GM08714 (cell line): ENCODE data around the gene ANO3.
"Not testable (repeated sequence)": the region's sequence is repeated elsewhere in the genome, so short reads cannot be mapped to it uniquely, and the experiment has no call there.

Source experiments
- H3K4me3 ChIP-seq: fragments of 200-500 bp; sonication (Bioruptor generic); 2 replicates; pipeline ENCODE4 v1.5.1; 2014; ENCODE audit warnings: mild to moderate bottlenecking, low read length, inconsistent platforms
- ZNF274 ChIP-seq: IDR thresholded peaks from 2 replicates; pipeline ENCODE4 v1.6.1; 2012; ENCODE audit warnings: mild to moderate bottlenecking, low read depth, low read length

The ANO3 gene

GRCh38 chr11:26331911-26332571, at the start of gene ANO3:
Gene ANO3 (plus strand): TSS chr11:26332130. CDS start chr11:26332276, 146 bp downstream.
- no peak for TF ChIP-seq ZNF274
- no peak within 1 kb of the TSS for H3K4me3 ChIP-seq

- no peak overlapping the region for H3K4me3 ChIP-seq
Measured at GRCh38 chr11:26283852-26284408, 48.0 kb upstream of the ANO3 start.

GRCh38 chr11:26285608-26286007, 46.3 kb upstream of the ANO3 start:
- no peak overlapping the region for H3K4me3 ChIP-seq
- no peak for TF ChIP-seq ZNF274

More at GRCh38 chr11:26283852-26284408, 48.0 kb upstream of the ANO3 start:
- no peak for TF ChIP-seq ZNF274

GRCh38 chr11:26286472-26287066, 45.4 kb upstream of the ANO3 start:
- no peak for TF ChIP-seq ZNF274
- no peak overlapping the region for H3K4me3 ChIP-seq

- H3K4me3 ChIP-seq: no peak overlapping the region
- TF ChIP-seq ZNF274: no peak
Measured at GRCh38 chr11:26287067-26287518, 44.8 kb upstream of the ANO3 start.

- no peak overlapping the region for H3K4me3 ChIP-seq
- no peak for TF ChIP-seq ZNF274
Measured at GRCh38 chr11:26297189-26297975, 34.5 kb upstream of the ANO3 start.

GRCh38 chr11:26316372-26316771, 15.6 kb upstream of the ANO3 start:
- H3K4me3 ChIP-seq: not testable (repeated sequence)

- no peak for TF ChIP-seq ZNF274
- H3K4me3 ChIP-seq: no peak overlapping the region
Measured at GRCh38 chr11:26319906-26320305, 12.0 kb upstream of the ANO3 start.

- no peak overlapping the region for H3K4me3 ChIP-seq
- no peak for TF ChIP-seq ZNF274
Measured at GRCh38 chr11:26321516-26321915, 10.4 kb upstream of the ANO3 start.

- no peak overlapping the region for H3K4me3 ChIP-seq
- no peak for TF ChIP-seq ZNF274
Measured at GRCh38 chr11:26322335-26323067, 9.4 kb upstream of the ANO3 start.

- TF ChIP-seq ZNF274: no peak
- H3K4me3 ChIP-seq: no peak overlapping the region
Measured at GRCh38 chr11:26323837-26324236, 8.1 kb upstream of the ANO3 start.

- H3K4me3 ChIP-seq: no peak overlapping the region
- TF ChIP-seq ZNF274: no peak
Measured at GRCh38 chr11:26324270-26324669, 7.7 kb upstream of the ANO3 start.

- no peak overlapping the region for H3K4me3 ChIP-seq
- no peak for TF ChIP-seq ZNF274
Measured at GRCh38 chr11:26326793-26327400, 5.0 kb upstream of the ANO3 start.

GRCh38 chr11:26329206-26329605, 2.7 kb upstream of the ANO3 start:
- TF ChIP-seq ZNF274: no peak
- no peak overlapping the region for H3K4me3 ChIP-seq
